Osteocyte (in vitro differentiated cells): ENCODE measurements around the gene SRP68. TPM values are rescaled to one million over a fixed set of nuclear protein-coding genes. Genes with fewer than 3 reads are reported as not detected.

Source experiments
- DNase-seq: peaks from one replicate; pipeline ENCODE4 v3.0.0; 2021; ENCODE audit warnings: mixed read lengths; ENCODE audit not compliant: unreplicated experiment; ENCODE audit errors: extremely low spot score
- H3K27ac Mint-ChIP-seq: one replicate; pipeline ENCODE4 v1.8.0; 2021; ENCODE audit warnings: mild to moderate bottlenecking, mixed read lengths; ENCODE audit not compliant: unreplicated experiment
- H3K27me3 Mint-ChIP-seq: one replicate; pipeline ENCODE4 v1.8.0; 2021; ENCODE audit warnings: mixed read lengths; ENCODE audit not compliant: unreplicated experiment
- H3K36me3 Mint-ChIP-seq: one replicate; pipeline ENCODE4 v1.8.0; 2021; ENCODE audit warnings: mixed read lengths; ENCODE audit not compliant: unreplicated experiment
- H3K4me1 Mint-ChIP-seq: one replicate; pipeline ENCODE4 v1.8.0; 2021; ENCODE audit warnings: mixed read lengths; ENCODE audit not compliant: unreplicated experiment
- H3K4me3 Mint-ChIP-seq: one replicate; pipeline ENCODE4 v1.8.0; 2021; ENCODE audit warnings: mild to moderate bottlenecking, moderate library complexity, mixed read lengths; ENCODE audit not compliant: unreplicated experiment
- H3K9me3 Mint-ChIP-seq: one replicate; pipeline ENCODE4 v1.8.0; 2021; ENCODE audit warnings: mixed read lengths; ENCODE audit not compliant: unreplicated experiment
- CTCF ChIP-seq: fragments of 200-600 bp; sonication (generic); IDR thresholded peaks from 2 replicates; pipeline ENCODE4 v1.5.0; 2021; ENCODE audit warnings: antibody characterized with exemption, mild to moderate bottlenecking, moderate library complexity
- total RNA-seq: library from RNA; stranded (reverse); gene quantifications from 2 replicates; pipeline ENCODE4 v1.2.1, GENCODE V29; 2021

The SRP68 gene
- total RNA-seq, 1 donor from 2014 or later = 74.7 TPM

- peak overlapping the region; percentile 14 for H3K27ac Mint-ChIP-seq
These were observed 66.8 kb downstream of the SRP68 start for GRCh38 chr17:76005263-76006149.

GRCh38 chr17:76004750-76005262, 67.5 kb downstream of the SRP68 start:
- H3K9me3 Mint-ChIP-seq = no peaks in the 10 kb centered on the region
- peaks cover 15% of the 10 kb centered on the region for H3K4me1 Mint-ChIP-seq
- no peak for DNase-seq
- TF ChIP-seq CTCF = no peak
- H3K27me3 Mint-ChIP-seq = no peaks in the 10 kb centered on the region
- H3K36me3 Mint-ChIP-seq = peaks cover 3% of the 10 kb centered on the region
- H3K4me3 Mint-ChIP-seq = no peak overlapping the region
- peak overlapping the region; percentile 18 for H3K27ac Mint-ChIP-seq

More at GRCh38 chr17:76005263-76006149, 66.8 kb downstream of the SRP68 start:
- H3K36me3 Mint-ChIP-seq = peaks cover 3% of the 10 kb centered on the region
- no peaks in the 10 kb centered on the region for H3K9me3 Mint-ChIP-seq
- peaks cover 15% of the 10 kb centered on the region for H3K4me1 Mint-ChIP-seq
- peak; percentile 75 for TF ChIP-seq CTCF
- DNase-seq = peak; percentile 93
- H3K4me3 Mint-ChIP-seq = no peak overlapping the region
- no peaks in the 10 kb centered on the region for H3K27me3 Mint-ChIP-seq

DNA sequence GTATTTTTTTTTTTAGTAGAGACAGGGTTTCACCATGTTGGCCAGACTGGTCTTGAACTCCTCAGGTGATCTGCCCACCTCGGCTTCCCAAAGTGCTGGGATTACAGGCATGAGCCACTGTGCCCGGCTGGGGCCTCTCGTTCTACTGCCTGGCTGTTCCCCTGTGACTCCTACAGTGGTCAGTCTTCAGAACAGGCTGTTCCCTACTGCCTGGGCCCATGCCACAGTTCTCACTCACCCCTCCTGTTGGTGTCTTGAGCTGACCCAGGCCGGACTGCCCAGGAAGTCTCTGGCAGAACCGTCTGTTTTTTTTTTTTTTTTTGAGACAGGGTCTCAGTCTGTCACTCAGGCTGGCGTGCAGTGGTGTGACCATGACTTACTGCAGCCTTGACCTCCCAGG, 68.4 kb downstream of the SRP68 start:
- no peaks in the 10 kb centered on the region for H3K9me3 Mint-ChIP-seq
- H3K4me3 Mint-ChIP-seq = no peak overlapping the region
- H3K4me1 Mint-ChIP-seq = peaks cover 15% of the 10 kb centered on the region
- no peak overlapping the region for H3K27ac Mint-ChIP-seq
- no peak for TF ChIP-seq CTCF
- H3K36me3 Mint-ChIP-seq = peaks cover 3% of the 10 kb centered on the region
- no peak for DNase-seq
- no peaks in the 10 kb centered on the region for H3K27me3 Mint-ChIP-seq

DNA sequence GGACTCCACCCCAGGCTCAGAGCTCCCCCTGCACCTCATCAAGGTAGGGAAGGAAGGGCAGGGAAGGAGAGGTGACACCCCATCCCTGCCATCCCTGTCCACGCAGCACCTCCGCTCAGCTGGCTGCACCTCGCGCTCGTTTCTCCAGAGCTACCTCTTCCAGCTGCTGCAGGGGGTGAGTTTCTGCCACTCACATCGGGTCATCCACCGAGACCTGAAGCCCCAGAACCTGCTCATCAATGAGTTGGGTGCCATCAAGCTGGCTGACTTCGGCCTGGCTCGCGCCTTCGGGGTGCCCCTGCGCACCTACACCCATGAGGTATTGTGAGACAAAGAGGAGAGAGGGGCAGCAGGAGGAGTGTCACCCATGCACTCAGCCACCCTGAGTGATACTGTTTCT, 70.2 kb downstream of the SRP68 start:
- Mint-ChIP-seq H3K9me3 (no peaks in the 10 kb centered on the region), H3K36me3 (peaks cover 3% of the 10 kb centered on the region), H3K4me1 (peaks cover 18% of the 10 kb centered on the region), H3K4me3 (no peak overlapping the region), H3K27ac (no peak overlapping the region), H3K27me3 (no peaks in the 10 kb centered on the region)
- DNase-seq = no peak
- TF ChIP-seq CTCF = no peak

- no peaks in the 10 kb centered on the region for H3K9me3 Mint-ChIP-seq
- DNase-seq = no peak
- H3K36me3 Mint-ChIP-seq = peaks cover 3% of the 10 kb centered on the region
- H3K27ac Mint-ChIP-seq = no peak within 1 kb of the TSS
- peaks cover 25% of the 10 kb centered on the region for H3K4me1 Mint-ChIP-seq
- no peak within 1 kb of the TSS for H3K4me3 Mint-ChIP-seq
- H3K27me3 Mint-ChIP-seq = no peaks in the 10 kb centered on the region
- no peak for TF ChIP-seq CTCF
These were observed 71.4 kb downstream of the SRP68 start, which contains the start of gene CDK3 for GRCh38 chr17:76000755-76001521. Gene CDK3 (plus strand): TSS chr17:76000855. CDS start chr17:76001426, 571 bp downstream.
